Breast epithelium (tissue), 4 donors: ENCODE data around the gene HNRNPUL1. TPM values are rescaled to one million over a fixed set of nuclear protein-coding genes. Genes with fewer than 3 reads are reported as not detected.

ENCODE experiments used
- DNase-seq, 2 donors: peaks; one replicate each; pipeline ENCODE4 v3.0.0-alpha.2; 2019; ENCODE audit warnings: low spot score in 2 of 2
- H3K27ac ChIP-seq, 2 donors: fragments of 200-600 bp; sonication (generic) in 1 of 2; one replicate each; pipeline ENCODE4 v1.5.1; 2016 to 2019; ENCODE audit warnings: mild to moderate bottlenecking in 1 of 2
- H3K27me3 ChIP-seq, 2 donors: fragments of 200-600 bp; sonication (generic) in 1 of 2; one replicate each; pipeline versions ENCODE4 v1.5.1 to v1.6.0; 2017 to 2019; ENCODE audit warnings: control low read depth in 1 of 2, mild to moderate bottlenecking in 1 of 2
- H3K36me3 ChIP-seq: fragments of 200-600 bp; one replicate; pipeline ENCODE4 v1.5.1; 2019
- H3K4me1 ChIP-seq, 2 donors: fragments of 200-600 bp; sonication (generic); one replicate each; pipeline ENCODE4 v1.5.1; 2016 to 2019; ENCODE audit warnings: control low read depth in 1 of 2
- H3K4me3 ChIP-seq, 3 donors: fragments of 200-600 bp; sonication (generic); 1 replicate in 2 of 3; 2 replicates in 1 of 3; pipeline ENCODE4 v1.5.1; 2016 to 2019; ENCODE audit warnings: mild to moderate bottlenecking in 3 of 3, moderate library complexity in 2 of 3
- H3K9me3 ChIP-seq, 2 donors: fragments of 200-600 bp; sonication (generic) in 1 of 2; one replicate each; pipeline ENCODE4 v1.5.1; 2016 to 2019; ENCODE audit warnings: control low read depth in 1 of 2
- POLR2A ChIP-seq: fragments of 450-650 bp; IDR thresholded peaks from one replicate; pipeline ENCODE4 v1.6.1; 2016; ENCODE audit warnings: antibody characterized with exemption, mild to moderate bottlenecking, moderate library complexity
- POLR2AphosphoS5 ChIP-seq, 3 donors: sonication (generic); formaldehyde crosslinking; IDR thresholded peaks; one replicate each; pipeline ENCODE4 v1.6.1; 2017; ENCODE audit warnings: antibody characterized with exemption in 3 of 3
- intact Hi-C: fragments of 100-400 bp; cut with DNase I; formaldehyde crosslinking; loops from one replicate; pipeline ENCODE4 v1.15.1; 2023; ENCODE audit warnings: low total_unique reads
- total RNA-seq, 3 donors: library from RNA; depleted of rRNA; stranded (reverse); fragments of >200 nt; gene quantifications; one replicate each; pipeline ENCODE4 v1.1.0, GENCODE V29; 2016
- TF ChIP-seq, protein P1 (sequence below), 3 donors: fragments of 450-650 bp; IDR thresholded peaks; one replicate each; pipeline ENCODE4 v1.5.1; 2016 to 2017; ENCODE audit warnings: antibody characterized with exemption in 3 of 3, mild to moderate bottlenecking in 3 of 3, moderate library complexity in 3 of 3

The HNRNPUL1 gene
- total RNA-seq, 3 donors from 2014 or later, result 116 to 146 (median 125) TPM

- Histone ChIP-seq H3K4me1 (peaks cover 0 to 5% of the 10 kb centered on the region in 2 donors), H3K9me3 (no peaks in the 10 kb centered on the region), H3K27me3 (no peaks in the 10 kb centered on the region), H3K36me3 (no peaks in the 10 kb centered on the region), H3K27ac (no peak overlapping the region), H3K4me3 (no peak overlapping the region)
- intact Hi-C loops, result no loop called here
- TF ChIP-seq, protein P1, sequence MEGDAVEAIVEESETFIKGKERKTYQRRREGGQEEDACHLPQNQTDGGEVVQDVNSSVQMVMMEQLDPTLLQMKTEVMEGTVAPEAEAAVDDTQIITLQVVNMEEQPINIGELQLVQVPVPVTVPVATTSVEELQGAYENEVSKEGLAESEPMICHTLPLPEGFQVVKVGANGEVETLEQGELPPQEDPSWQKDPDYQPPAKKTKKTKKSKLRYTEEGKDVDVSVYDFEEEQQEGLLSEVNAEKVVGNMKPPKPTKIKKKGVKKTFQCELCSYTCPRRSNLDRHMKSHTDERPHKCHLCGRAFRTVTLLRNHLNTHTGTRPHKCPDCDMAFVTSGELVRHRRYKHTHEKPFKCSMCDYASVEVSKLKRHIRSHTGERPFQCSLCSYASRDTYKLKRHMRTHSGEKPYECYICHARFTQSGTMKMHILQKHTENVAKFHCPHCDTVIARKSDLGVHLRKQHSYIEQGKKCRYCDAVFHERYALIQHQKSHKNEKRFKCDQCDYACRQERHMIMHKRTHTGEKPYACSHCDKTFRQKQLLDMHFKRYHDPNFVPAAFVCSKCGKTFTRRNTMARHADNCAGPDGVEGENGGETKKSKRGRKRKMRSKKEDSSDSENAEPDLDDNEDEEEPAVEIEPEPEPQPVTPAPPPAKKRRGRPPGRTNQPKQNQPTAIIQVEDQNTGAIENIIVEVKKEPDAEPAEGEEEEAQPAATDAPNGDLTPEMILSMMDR (IDR thresholded peaks at IDR 0.05), result no peak
- TF ChIP-seq POLR2A (no peak), POLR2AphosphoS5 (IDR thresholded peaks at IDR 0.05) (no peak)
- no peak for DNase-seq
Measured at GRCh38 chr19:41316306-41316920, 52.2 kb downstream of the HNRNPUL1 start.

DNA sequence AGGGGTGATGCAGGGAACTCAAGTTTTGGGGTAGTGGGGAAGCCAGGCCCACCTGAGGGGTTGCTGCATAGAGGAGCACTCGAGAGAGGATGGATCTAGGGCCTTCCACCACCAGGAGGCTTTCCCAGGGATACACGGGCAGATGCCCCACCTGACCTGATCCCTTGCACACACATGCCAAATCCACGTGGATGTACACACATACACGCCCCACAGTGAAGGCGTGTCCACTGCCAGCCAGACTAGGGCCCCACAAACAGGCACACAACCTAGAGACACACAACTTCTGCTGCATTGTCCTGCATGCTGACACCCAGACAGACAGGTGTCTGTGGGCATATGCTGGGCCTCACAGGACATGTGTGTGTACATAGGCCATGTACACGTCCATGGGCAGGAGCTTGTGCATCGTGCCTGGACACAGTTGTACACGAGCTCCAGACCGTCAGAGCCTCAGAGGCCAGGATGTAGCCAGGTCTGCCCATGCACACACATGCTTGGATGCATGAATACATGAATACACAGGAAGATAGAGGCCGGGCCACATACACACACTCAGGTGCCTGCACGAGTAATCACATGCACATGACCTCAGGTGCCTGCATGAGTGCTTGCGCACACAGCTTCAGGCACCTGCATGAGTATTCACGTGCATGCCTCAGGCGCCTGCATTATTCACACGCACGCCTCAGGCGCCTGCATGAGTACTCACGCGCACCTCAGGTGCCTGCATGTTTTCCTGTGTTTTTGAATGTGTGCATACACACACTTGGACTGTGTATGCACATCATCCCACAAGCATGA lies 54.7 kb downstream of the HNRNPUL1 start:
- H3K36me3 ChIP-seq, result no peaks in the 10 kb centered on the region
- no peak for DNase-seq
- TF ChIP-seq, protein P1 (IDR thresholded peaks at IDR 0.05), result no peak
- no peak for TF ChIP-seq POLR2A
- no peak for TF ChIP-seq POLR2AphosphoS5 (IDR thresholded peaks at IDR 0.05)
- no peaks in the 10 kb centered on the region for H3K27me3 ChIP-seq
- no peaks in the 10 kb centered on the region for H3K4me1 ChIP-seq
- H3K27ac ChIP-seq, result no peak overlapping the region
- no peaks in the 10 kb centered on the region for H3K9me3 ChIP-seq
- no peak overlapping the region for H3K4me3 ChIP-seq
- intact Hi-C loops, result no loop called here

DNA sequence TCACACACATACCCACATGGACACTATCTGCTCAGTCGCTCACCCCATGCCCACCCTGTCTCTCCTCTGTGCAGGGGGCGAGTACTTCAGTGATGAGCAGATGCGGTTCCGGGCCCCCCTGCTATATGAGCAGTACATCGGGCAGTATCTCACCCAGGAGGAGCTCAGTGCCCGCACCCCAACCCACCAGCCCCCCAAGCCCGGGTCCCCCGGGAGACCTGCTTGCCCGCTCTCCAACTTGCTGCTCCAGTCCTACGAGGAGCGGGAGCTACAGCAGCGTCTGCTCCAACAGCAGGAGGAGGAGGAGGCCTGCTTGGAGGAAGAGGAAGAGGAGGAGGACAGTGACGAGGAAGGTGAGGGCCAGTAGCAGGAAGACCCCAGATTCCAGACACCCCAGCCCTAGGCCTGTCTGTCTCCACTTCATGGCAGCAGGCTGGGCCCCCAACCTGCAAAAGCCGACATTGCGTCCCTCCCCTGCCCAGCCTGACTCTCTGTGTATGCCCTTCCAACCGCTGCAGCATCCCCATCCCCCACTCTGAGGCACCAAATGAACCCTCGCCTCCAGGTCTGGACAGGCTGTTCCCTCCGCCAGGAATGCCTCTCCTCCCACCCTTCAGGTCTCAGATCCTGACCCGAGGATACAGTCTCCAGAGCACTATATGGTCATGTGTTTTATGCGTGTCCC lies 55.5 kb downstream of the HNRNPUL1 start:
- Histone ChIP-seq H3K27me3 (no peaks in the 10 kb centered on the region), H3K9me3 (no peaks in the 10 kb centered on the region), H3K36me3 (no peaks in the 10 kb centered on the region), H3K4me1 (peaks cover 0 to 5% of the 10 kb centered on the region in 2 donors), H3K4me3 (no peak overlapping the region), H3K27ac (no peak overlapping the region)
- TF ChIP-seq POLR2A, result no peak
- TF ChIP-seq, protein P1 (IDR thresholded peaks at IDR 0.05), result no peak
- TF ChIP-seq POLR2AphosphoS5 (IDR thresholded peaks at IDR 0.05), result no peak
- no peak for DNase-seq
- intact Hi-C loops, result no loop called here

GRCh38 chr19:41320185-41320518 lies 56.0 kb downstream of the HNRNPUL1 start:
- Histone ChIP-seq H3K36me3 (no peaks in the 10 kb centered on the region), H3K27ac (no peak overlapping the region), H3K4me3 (no peak overlapping the region), H3K4me1 (peaks cover 0 to 5% of the 10 kb centered on the region in 2 donors), H3K27me3 (no peaks in the 10 kb centered on the region), H3K9me3 (no peaks in the 10 kb centered on the region)
- TF ChIP-seq POLR2AphosphoS5 (IDR thresholded peaks at IDR 0.05) (no peak), POLR2A (no peak)
- TF ChIP-seq, protein P1 (IDR thresholded peaks at IDR 0.05), result no peak
- intact Hi-C loops, result no loop called here
- DNase-seq, result no peak

- no peak overlapping the region for H3K27ac ChIP-seq
- H3K9me3 ChIP-seq, result no peaks in the 10 kb centered on the region
- no peak for TF ChIP-seq POLR2AphosphoS5 (IDR thresholded peaks at IDR 0.05)
- TF ChIP-seq POLR2A, result no peak
- TF ChIP-seq, protein P1 (IDR thresholded peaks at IDR 0.05), result no peak
- H3K36me3 ChIP-seq, result no peaks in the 10 kb centered on the region
- no peak overlapping the region for H3K4me3 ChIP-seq
- intact Hi-C loops, result no loop called here
- H3K27me3 ChIP-seq, result no peaks in the 10 kb centered on the region
- no peak for DNase-seq
- H3K4me1 ChIP-seq, result peaks cover 0 to 5% of the 10 kb centered on the region in 2 donors
Measured at GRCh38 chr19:41320568-41320967, 56.4 kb downstream of the HNRNPUL1 start.
